ENCODE data around the gene RAB41.

RAB41 gene

DNA sequence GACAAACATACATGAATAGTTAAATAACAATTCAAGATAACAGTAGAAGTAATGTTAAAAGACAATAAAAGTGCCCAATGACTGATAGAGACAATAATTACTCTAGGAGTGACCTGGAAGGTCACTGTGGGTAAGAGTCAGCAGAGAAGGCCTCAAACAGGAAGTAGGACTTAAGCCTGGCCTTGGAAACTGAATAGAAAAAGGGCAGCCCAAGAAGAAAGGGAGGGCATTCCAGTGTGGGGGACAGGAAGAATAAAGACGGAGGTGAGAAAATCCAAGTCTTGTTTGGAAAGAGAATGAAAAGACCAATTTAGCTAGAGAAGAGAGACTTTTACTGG is 27.9 kb upstream of the RAB41 start:
- Histone ChIP-seq H2AFZ (ENCODE audit: low read depth) (no peak overlapping the region), H3K4me1 (ENCODE audit: low read depth, poor library complexity, severe bottlenecking) (no peaks in the 10 kb centered on the region), H4K20me1 (ENCODE audit: insufficient read depth) (no peaks in the 10 kb centered on the region), H3K27me3 (ENCODE audit: insufficient read depth, low read depth) (no peaks in the 10 kb centered on the region), H3K36me3 (ENCODE audit: insufficient read depth) (no peaks in the 10 kb centered on the region), H3K79me2 (ENCODE audit: insufficient read depth, low read depth) (no peaks in the 10 kb centered on the region), H3K4me2 (no peak overlapping the region), H3K27ac (no peak overlapping the region), H3K4me3 (IDR thresholded peaks at IDR 0.05; ENCODE audit: insufficient read depth, low read depth, low read length) (no peak overlapping the region), H3K9ac (no peak overlapping the region)
- TF ChIP-seq, protein P1, sequence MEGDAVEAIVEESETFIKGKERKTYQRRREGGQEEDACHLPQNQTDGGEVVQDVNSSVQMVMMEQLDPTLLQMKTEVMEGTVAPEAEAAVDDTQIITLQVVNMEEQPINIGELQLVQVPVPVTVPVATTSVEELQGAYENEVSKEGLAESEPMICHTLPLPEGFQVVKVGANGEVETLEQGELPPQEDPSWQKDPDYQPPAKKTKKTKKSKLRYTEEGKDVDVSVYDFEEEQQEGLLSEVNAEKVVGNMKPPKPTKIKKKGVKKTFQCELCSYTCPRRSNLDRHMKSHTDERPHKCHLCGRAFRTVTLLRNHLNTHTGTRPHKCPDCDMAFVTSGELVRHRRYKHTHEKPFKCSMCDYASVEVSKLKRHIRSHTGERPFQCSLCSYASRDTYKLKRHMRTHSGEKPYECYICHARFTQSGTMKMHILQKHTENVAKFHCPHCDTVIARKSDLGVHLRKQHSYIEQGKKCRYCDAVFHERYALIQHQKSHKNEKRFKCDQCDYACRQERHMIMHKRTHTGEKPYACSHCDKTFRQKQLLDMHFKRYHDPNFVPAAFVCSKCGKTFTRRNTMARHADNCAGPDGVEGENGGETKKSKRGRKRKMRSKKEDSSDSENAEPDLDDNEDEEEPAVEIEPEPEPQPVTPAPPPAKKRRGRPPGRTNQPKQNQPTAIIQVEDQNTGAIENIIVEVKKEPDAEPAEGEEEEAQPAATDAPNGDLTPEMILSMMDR (conservative IDR thresholded peaks at IDR 0.05; ENCODE audit: low read depth, low read length) = no peak

DNA sequence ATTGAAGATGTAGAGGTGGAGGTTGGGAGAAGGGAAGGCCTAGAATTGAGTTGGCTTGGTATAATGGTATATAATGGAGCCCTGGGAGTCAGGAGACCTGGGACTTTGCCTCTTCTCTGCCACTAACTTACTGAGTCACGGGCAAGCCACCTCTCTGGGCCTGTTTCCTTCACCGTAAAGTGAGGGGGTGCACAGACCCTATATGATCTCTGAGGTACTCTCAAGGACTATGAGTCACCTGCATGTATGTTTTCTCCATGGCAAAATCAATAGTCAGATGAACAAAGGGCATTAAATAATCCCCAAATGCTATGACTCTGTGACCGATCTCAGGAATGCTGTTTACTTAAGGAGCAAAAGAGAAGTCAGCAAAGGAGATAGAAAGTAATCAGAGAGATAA is 27.1 kb upstream of the RAB41 start:
- H3K9ac ChIP-seq = no peak overlapping the region
- H3K79me2 ChIP-seq (ENCODE audit: insufficient read depth, low read depth) = no peaks in the 10 kb centered on the region
- H4K20me1 ChIP-seq (ENCODE audit: insufficient read depth) = no peaks in the 10 kb centered on the region
- no peaks in the 10 kb centered on the region for H3K27me3 ChIP-seq (ENCODE audit: insufficient read depth, low read depth)
- no peak overlapping the region for H3K4me3 ChIP-seq (IDR thresholded peaks at IDR 0.05; ENCODE audit: insufficient read depth, low read depth, low read length)
- TF ChIP-seq, protein P1 (conservative IDR thresholded peaks at IDR 0.05; ENCODE audit: low read depth, low read length) = no peak
- no peak overlapping the region for H2AFZ ChIP-seq (ENCODE audit: low read depth)
- H3K27ac ChIP-seq = no peak overlapping the region
- no peak overlapping the region for H3K4me2 ChIP-seq
- H3K4me1 ChIP-seq (ENCODE audit: low read depth, poor library complexity, severe bottlenecking) = no peaks in the 10 kb centered on the region
- H3K36me3 ChIP-seq (ENCODE audit: insufficient read depth) = no peaks in the 10 kb centered on the region

DNA sequence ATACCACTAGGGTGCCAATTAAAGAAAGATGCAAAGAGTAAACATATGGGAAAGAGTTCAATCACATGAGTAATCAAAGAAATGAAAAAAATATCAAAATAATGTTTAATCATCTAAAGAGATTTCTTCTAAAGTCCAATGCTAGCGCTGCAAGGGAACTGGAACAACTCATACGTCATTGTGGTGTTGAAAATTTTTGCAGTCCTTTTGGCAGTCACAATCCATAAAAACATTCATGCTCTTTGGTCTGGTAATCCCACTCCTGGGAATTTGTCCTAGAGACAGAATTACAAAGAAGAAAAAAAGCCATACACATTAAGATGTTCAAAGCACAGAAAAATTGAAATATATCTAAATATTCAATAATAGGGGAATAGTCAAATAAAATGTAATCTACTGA is 26.5 kb upstream of the RAB41 start:
- no peak overlapping the region for H3K9ac ChIP-seq
- no peaks in the 10 kb centered on the region for H3K36me3 ChIP-seq (ENCODE audit: insufficient read depth)
- TF ChIP-seq, protein P1 (conservative IDR thresholded peaks at IDR 0.05; ENCODE audit: low read depth, low read length) = no peak
- no peaks in the 10 kb centered on the region for H4K20me1 ChIP-seq (ENCODE audit: insufficient read depth)
- H3K4me1 ChIP-seq (ENCODE audit: low read depth, poor library complexity, severe bottlenecking) = no peaks in the 10 kb centered on the region
- H3K27me3 ChIP-seq (ENCODE audit: insufficient read depth, low read depth) = no peaks in the 10 kb centered on the region
- H3K79me2 ChIP-seq (ENCODE audit: insufficient read depth, low read depth) = no peaks in the 10 kb centered on the region
- no peak overlapping the region for H3K4me2 ChIP-seq
- no peak overlapping the region for H3K4me3 ChIP-seq (IDR thresholded peaks at IDR 0.05; ENCODE audit: insufficient read depth, low read depth, low read length)
- H3K27ac ChIP-seq = no peak overlapping the region
- H2AFZ ChIP-seq (ENCODE audit: low read depth) = no peak overlapping the region

DNA sequence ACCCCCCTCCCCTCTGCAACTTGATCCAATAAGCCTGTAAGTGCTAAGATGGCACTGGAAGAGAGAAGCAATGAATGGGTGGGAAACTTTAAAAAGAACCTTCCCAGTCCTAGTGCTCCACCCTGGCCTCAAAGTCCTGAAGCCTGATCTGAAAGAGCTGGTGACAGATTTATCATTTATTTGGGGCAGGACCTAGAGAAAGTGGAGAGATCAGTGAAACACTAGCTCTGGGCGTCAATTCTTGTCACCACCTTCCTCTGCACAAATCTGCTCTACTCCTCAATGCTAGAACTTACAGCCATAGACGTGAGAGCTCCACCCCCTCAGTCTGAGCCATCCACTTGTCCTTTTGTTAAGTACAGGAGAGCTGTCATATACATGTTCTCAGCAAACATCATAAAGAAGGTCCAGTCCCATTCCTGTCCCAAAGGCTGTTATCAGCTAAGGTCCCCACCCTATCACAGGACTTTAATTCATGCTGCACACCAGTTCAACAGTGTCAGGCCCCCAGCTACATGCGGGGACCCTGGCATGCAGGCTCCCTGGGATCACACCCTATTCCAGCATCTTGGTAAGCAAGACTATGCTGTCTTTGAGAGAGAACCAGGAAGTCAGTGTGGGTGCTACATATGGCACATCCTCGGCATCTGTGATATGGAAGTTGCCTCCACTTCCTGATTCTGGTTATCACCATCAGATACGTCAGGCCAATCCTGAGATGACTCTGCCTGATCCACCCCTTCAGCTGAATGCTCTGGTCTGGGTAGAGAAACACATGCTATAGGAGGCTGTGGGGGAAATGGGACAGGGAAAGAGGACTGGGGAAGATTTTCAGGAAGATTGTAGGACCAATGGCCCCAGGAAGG is 24.3 kb upstream of the RAB41 start:
- H4K20me1 ChIP-seq (ENCODE audit: insufficient read depth) = no peaks in the 10 kb centered on the region
- no peaks in the 10 kb centered on the region for H3K4me1 ChIP-seq (ENCODE audit: low read depth, poor library complexity, severe bottlenecking)
- no peak overlapping the region for H3K4me3 ChIP-seq (IDR thresholded peaks at IDR 0.05; ENCODE audit: insufficient read depth, low read depth, low read length)
- no peak overlapping the region for H3K9ac ChIP-seq
- no peaks in the 10 kb centered on the region for H3K36me3 ChIP-seq (ENCODE audit: insufficient read depth)
- TF ChIP-seq, protein P1 (conservative IDR thresholded peaks at IDR 0.05; ENCODE audit: low read depth, low read length) = no peak
- H3K27ac ChIP-seq = no peak overlapping the region
- H2AFZ ChIP-seq (ENCODE audit: low read depth) = no peak overlapping the region
- H3K27me3 ChIP-seq (ENCODE audit: insufficient read depth, low read depth) = no peaks in the 10 kb centered on the region
- no peak overlapping the region for H3K4me2 ChIP-seq
- no peaks in the 10 kb centered on the region for H3K79me2 ChIP-seq (ENCODE audit: insufficient read depth, low read depth)
